H1 (cell line): ENCODE measurements around the gene COL5A1. TPM values are rescaled to one million over a fixed set of nuclear protein-coding genes. Genes with fewer than 3 reads are reported as not detected.

ENCODE experiments used
- BRCA1 ChIP-seq: IDR thresholded peaks from 2 replicates; pipeline ENCODE4 v1.6.1; 2012; ENCODE audit warnings: low read depth, low read length, improper control_type of control experiment
- GABPA ChIP-seq: IDR thresholded peaks from 2 replicates; pipeline ENCODE4 v1.6.1; 2011; ENCODE audit warnings: mild to moderate bottlenecking, low read length, moderate library complexity, borderline replicate concordance; ENCODE audit not compliant: insufficient read depth
- POLR2AphosphoS5 ChIP-seq: IDR thresholded peaks from 2 replicates; pipeline ENCODE4 v1.6.1; 2011; ENCODE audit warnings: low read depth, low read length
- SIN3A ChIP-seq, 2 experiments: IDR thresholded peaks in 1 of 2; conservative IDR thresholded peaks in 1 of 2; 2 replicates each; pipeline ENCODE4 v1.6.1; 2011 to 2012; ENCODE audit warnings: low read length in 2 of 2, improper control_type of control experiment in 1 of 2, low read depth in 1 of 2, mild to moderate bottlenecking in 1 of 2
- SIX5 ChIP-seq: IDR thresholded peaks from 2 replicates; pipeline ENCODE4 v1.6.1; 2011; ENCODE audit warnings: mild to moderate bottlenecking, low read depth, low read length
- polyA plus RNA-seq, 7 experiments: library from polyadenylated mRNA; depleted of rRNA in 3 of 7; stranded (reverse) in 5 of 7; unstranded in 2 of 7; fragments of >200 nt in 5 of 7; fragments of 200-250 nt in 2 of 7; gene quantifications; 1 replicate in 5 of 7; 2 replicates in 1 of 7; 4 replicates in 1 of 7; pipeline versions ENCODE4 v1.2.1 to v1.2.3, GENCODE V29; 2011 to 2013; ENCODE audit warnings: missing spikeins in 2 of 7, mixed read lengths in 2 of 7
- total RNA-seq: library from RNA; stranded (reverse); fragmentation: NEBNext Ultra II Directional; extraction: Animal tissue kit (Norgen Biotek cat#: 25700); gene quantifications from 2 replicates; pipeline ENCODE4 v1.2.1, GENCODE V29; 2021
- TF ChIP-seq, protein P1 (sequence below): IDR thresholded peaks from 2 replicates; pipeline ENCODE4 v1.6.1; 2012; ENCODE audit warnings: inconsistent platforms
- TF ChIP-seq, protein P2 (sequence below): IDR thresholded peaks from 2 replicates; pipeline ENCODE4 v1.6.1; 2011; ENCODE audit warnings: low read length, improper control_type of control experiment
- TF ChIP-seq, protein P3 (sequence below), 3 experiments: IDR thresholded peaks; 1 replicate in 2 of 3; 2 replicates in 1 of 3; pipeline versions ENCODE4 v1.5.1 to v1.6.1; 2011; ENCODE audit warnings: low read length in 3 of 3, mild to moderate bottlenecking in 3 of 3, inconsistent platforms in 2 of 3, low read depth in 1 of 3, moderate library complexity in 1 of 3; ENCODE audit not compliant: insufficient read depth in 1 of 3; ENCODE audit errors: control extremely low read depth in 1 of 3

The COL5A1 gene
- total and polyA plus RNA-seq, 2 of the 8 experiments (the other 6 are each of a cell fraction or from before 2014, with no cell fraction given), result 3.8 to 12.0 TPM

DNA sequence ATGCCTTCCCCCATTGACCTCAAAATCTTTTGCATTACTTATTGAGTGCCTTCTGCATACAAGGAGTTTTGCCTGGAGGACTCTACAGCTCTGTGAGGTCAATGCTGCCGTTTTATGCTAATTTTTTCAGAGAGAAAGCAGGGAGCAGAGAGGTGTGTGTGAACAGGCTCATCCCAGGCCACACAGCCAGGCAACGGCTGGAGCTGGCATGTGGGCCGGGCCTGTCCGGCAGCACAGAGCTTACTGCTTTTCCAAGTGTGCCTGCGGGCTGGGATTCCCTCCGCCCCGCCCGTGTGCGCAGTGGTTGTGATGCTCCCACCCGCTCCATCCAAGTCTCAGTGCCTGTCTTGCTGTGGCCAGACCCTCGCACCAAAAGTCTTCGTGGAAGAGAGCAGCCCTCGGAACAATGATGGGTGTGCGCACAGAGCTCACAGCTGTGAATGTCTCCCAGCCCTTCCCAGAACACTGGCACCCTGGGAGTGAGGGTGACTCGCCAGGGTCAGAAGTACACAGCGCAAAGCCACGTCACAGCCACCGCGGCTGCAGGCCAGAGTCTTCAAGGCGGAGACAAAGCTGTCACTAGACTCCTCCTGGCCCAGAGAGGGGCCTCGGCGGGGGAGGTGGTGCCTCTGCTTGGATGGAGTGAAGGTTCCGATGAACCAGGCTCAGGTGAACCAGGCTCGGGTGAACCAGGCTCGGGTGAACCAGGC lies 82.8 kb downstream of the COL5A1 start (continued):
- TF ChIP-seq, protein P1, sequence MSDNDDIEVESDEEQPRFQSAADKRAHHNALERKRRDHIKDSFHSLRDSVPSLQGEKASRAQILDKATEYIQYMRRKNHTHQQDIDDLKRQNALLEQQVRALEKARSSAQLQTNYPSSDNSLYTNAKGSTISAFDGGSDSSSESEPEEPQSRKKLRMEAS, result no peak
- no peak for TF ChIP-seq BRCA1
- TF ChIP-seq, protein P2, sequence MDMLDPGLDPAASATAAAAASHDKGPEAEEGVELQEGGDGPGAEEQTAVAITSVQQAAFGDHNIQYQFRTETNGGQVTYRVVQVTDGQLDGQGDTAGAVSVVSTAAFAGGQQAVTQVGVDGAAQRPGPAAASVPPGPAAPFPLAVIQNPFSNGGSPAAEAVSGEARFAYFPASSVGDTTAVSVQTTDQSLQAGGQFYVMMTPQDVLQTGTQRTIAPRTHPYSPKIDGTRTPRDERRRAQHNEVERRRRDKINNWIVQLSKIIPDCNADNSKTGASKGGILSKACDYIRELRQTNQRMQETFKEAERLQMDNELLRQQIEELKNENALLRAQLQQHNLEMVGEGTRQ, result no peak
- no peak for TF ChIP-seq POLR2AphosphoS5
- no peak for TF ChIP-seq GABPA
- TF ChIP-seq SIX5, result no peak
- no peak for TF ChIP-seq SIN3A (conservative IDR thresholded peaks at IDR 0.05 in 1 of 2, IDR thresholded peaks at IDR 0.05 in 1 of 2; ENCODE audit: low read depth in 1 of 2, low read length in 2 of 2)
- TF ChIP-seq, protein P3, sequence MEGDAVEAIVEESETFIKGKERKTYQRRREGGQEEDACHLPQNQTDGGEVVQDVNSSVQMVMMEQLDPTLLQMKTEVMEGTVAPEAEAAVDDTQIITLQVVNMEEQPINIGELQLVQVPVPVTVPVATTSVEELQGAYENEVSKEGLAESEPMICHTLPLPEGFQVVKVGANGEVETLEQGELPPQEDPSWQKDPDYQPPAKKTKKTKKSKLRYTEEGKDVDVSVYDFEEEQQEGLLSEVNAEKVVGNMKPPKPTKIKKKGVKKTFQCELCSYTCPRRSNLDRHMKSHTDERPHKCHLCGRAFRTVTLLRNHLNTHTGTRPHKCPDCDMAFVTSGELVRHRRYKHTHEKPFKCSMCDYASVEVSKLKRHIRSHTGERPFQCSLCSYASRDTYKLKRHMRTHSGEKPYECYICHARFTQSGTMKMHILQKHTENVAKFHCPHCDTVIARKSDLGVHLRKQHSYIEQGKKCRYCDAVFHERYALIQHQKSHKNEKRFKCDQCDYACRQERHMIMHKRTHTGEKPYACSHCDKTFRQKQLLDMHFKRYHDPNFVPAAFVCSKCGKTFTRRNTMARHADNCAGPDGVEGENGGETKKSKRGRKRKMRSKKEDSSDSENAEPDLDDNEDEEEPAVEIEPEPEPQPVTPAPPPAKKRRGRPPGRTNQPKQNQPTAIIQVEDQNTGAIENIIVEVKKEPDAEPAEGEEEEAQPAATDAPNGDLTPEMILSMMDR (IDR thresholded peaks at IDR 0.05; ENCODE audit: control extremely low read depth in 1 of 3, insufficient read depth in 1 of 3, low read depth in 1 of 3, low read length in 3 of 3), result no peak
